ENCODE results near the gene PSMG2. TPM values are rescaled to one million over a fixed set of nuclear protein-coding genes. Genes with fewer than 3 reads are reported as not detected.

The PSMG2 gene
- total and polyA plus RNA-seq, 2 of the 4 experiments (the other 2 are of a cell fraction), result 34.4 to 59.5 TPM

DNA sequence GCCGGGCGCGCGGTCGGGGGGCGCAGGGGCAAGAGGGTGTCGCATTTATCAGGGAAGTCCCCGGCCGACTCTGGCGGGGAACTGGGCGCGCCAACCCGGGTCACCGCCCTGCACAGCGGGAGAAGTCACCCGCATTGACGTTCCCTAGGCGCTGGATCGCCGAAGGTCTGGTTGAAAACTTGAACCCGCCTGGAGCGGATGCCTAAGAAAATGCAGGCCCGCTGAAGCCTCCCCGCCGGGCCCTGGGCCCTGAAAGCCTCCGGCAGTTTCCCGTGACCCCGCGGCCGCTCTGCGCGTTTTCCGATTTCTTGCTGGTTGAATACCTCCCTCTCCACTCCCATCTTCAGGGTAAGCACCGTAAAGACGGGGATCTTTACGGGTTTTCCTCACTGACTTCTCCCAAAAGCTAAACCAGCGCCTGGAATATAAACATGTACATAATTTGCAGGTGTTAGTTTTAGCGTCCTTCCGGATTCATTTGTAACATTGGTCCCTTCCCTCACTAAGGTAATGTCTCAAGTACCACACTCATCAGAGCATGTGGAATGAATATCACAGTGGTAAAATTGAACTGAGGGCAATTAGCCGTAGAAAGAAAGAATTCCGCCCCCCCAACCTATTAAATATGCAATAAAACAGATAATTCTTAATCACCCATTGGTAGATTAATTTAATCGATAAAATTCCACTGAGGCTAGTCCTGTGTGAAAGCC, 44.3 kb upstream of the PSMG2 start (continued):
- TF ChIP-seq CHD1 (IDR thresholded peaks at IDR 0.05; ENCODE audit: low read depth, low read length), result no peak
- TF ChIP-seq NFE2L2 (IDR thresholded peaks at IDR 0.05; ENCODE audit: low read depth, low read length), result no peak
- TF ChIP-seq BHLHE40 (IDR thresholded peaks at IDR 0.05; ENCODE audit: low read depth, low read length), result no peak
- TF ChIP-seq SMC3 (IDR thresholded peaks at IDR 0.05; ENCODE audit: low read depth, low read length), result no peak
- TF ChIP-seq, protein P1, sequence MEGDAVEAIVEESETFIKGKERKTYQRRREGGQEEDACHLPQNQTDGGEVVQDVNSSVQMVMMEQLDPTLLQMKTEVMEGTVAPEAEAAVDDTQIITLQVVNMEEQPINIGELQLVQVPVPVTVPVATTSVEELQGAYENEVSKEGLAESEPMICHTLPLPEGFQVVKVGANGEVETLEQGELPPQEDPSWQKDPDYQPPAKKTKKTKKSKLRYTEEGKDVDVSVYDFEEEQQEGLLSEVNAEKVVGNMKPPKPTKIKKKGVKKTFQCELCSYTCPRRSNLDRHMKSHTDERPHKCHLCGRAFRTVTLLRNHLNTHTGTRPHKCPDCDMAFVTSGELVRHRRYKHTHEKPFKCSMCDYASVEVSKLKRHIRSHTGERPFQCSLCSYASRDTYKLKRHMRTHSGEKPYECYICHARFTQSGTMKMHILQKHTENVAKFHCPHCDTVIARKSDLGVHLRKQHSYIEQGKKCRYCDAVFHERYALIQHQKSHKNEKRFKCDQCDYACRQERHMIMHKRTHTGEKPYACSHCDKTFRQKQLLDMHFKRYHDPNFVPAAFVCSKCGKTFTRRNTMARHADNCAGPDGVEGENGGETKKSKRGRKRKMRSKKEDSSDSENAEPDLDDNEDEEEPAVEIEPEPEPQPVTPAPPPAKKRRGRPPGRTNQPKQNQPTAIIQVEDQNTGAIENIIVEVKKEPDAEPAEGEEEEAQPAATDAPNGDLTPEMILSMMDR (conservative IDR thresholded peaks at IDR 0.05; ENCODE audit: low read depth, low read length), result no peak

Data from IMR-90 (cell line).